Activated T-cell treated with anti-CD3 and anti-CD28 coated beads for 1 hour (primary cell): ENCODE results near the gene UBE2D2.
"Not testable (repeated sequence)": the region's sequence is repeated elsewhere in the genome, so short reads cannot be mapped to it uniquely, and the experiment has no call there.

Experiments
- DNase-seq: peaks from one replicate; pipeline ENCODE4 v3.0.0-alpha.2; 2020; ENCODE audit warnings: low read depth

Gene UBE2D2

DNA sequence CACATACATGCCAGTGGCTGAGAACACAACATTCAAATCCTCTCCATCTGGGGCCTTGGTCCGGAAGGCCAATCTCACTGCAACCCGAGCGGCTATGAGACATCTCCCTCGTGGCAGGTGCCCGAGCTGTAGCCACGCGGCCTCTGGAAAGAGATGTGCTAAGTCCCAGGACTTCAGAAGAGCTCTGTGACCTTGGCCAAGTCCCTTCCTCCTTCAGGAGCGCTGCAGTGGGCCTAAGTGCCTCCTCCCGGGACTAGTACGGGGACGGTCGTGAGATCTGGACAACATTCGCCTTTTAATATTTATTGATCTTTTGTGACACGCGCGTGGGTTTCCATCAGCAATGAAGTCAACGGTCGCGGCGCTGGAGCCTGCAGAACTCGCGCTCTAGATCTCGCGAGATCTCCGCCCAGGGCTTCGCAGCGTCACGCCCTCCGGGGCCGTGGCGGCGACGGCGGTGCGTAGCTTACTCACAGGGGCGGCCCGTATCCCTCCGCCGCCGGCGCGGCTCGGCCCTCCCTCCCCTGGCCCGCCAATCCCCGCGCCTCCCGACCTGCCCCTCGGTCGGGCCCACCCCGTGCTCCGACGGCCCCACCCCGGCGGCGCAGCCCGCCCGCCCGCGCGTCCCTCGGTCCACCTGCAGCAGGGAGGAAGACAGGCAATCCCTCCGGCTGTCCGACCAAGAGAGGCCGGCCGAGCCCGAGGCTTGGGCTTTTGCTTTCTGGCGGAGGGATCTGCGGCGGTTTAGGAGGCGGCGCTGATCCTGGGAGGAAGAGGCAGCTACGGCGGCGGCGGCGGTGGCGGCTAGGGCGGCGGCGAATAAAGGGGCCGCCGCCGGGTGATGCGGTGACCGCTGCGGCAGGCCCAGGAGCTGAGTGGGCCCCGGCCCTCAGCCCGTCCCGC, at the start of gene UBE2D2:
UBE2D2 (plus strand) TSS at position 588 of the 903 bp plus-strand sequence. CDS start 453 bp downstream, outside the sequence.
- DNase-seq, result peak; percentile 96

DNA sequence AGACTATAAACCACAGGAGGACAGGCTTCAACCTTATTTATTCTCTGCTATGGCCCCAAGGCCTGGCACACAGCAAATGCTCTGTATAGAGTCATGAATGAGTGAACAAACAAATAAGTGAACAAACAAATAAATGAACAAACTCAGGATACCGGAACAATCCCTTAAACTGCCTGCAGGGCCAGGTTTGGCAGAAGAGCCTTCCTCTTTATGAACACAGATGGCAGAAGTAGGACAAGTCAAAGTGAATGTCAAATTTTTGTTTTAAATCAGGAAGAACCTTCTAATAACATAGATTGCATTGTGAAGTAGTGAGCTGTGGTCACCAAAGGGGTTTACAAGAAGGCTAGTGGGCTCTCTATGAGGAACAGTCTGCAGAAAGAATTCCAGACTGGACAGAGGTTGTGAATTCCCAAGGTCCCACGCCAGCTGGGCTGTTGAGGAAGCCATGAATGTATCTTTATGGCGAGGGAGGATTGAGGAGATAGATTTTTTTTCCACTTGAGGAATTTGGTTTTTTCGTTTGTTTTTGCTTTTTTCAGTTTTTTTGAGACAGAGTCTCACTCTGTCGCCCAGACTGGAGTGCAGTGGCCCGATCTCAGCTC, 48.3 kb upstream of the UBE2D2 start:
- no peak for DNase-seq

- peak; percentile 72 for DNase-seq
Measured at GRCh38 chr5:139513434-139513833, 47.7 kb upstream of the UBE2D2 start.

DNA sequence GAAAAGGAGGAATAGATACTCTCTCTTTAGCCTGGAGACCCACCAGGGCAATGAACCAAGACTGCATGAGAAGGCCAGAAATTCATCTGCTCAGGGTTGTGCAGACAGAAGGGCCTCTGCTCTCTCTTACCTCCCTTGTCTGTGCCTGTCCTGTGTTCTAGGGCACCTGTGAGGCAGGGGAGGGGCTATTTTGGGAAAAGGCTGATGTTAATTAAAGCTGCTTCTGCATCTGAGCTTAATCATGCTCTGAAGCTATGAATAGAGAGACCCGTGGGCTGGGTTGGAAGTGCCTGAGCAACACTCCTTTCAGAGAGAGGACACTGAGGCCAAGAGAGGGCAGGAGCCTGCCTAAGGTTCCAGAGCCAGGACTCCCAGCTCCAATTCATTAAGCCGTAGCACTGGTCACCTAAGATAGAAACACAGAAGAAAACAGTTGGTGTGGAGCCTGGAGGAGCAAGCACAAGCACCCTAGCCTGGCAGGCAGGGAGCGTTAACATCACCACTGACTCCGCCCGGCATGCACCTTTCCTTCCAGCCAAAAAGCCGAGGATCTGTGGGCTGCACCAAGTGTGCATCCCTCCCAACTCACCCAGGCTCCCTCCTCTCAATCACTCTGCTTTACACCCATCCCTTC, 47.2 kb upstream of the UBE2D2 start:
- DNase-seq, result no peak

- no peak for DNase-seq
Measured at GRCh38 chr5:139514486-139514856, 46.7 kb upstream of the UBE2D2 start.

GRCh38 chr5:139517683-139518564, 43.2 kb upstream of the UBE2D2 start:
- DNase-seq, result peak; percentile 90

DNA sequence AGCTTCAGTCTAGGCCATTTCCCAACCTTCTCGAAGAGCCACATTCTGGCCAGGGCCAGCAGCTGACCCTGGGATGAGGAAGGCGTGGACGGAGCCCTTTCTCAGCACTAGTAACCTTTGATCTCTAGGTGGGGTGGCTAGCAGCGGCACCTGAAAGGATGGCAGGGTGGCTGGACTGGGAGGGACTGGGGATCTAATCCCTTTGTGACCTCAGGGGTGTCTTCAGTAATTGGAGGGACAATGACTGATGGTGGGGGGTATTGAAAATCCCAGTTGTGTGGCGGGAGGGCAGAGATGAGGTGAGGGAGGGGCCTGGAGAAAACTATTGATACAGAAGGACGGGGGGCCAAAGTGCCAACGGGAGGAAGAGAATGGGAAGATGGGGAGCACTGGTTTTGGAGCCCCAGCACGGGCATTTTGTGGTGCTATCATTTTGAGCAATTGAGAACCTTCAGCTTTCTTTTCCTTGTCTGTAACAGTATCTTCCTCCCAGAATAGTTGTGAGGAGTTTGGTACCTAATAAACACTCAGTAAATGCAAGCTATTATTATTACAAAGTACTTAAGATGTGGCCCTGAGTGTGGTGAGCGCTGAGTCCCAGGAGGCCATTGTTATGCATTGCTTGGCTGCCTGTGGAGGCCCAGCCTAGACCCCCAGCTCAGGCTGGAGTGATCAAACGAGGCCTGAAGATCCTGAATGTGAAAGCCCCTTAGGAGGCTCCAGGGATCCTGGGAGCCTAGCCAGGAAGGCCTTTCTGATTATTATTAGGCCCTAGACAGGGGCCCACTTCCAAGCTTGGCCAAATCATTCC, 37.3 kb upstream of the UBE2D2 start:
- no peak for DNase-seq

- no peak for DNase-seq
Measured at GRCh38 chr5:139524446-139524845, 36.7 kb upstream of the UBE2D2 start.

- DNase-seq, result no peak
Measured at GRCh38 chr5:139524940-139525585, 36.1 kb upstream of the UBE2D2 start.

- not testable (repeated sequence) for DNase-seq
Measured at GRCh38 chr5:139525586-139526308, 35.4 kb upstream of the UBE2D2 start.

- DNase-seq, result not testable (repeated sequence)
Measured at GRCh38 chr5:139526309-139527089, 34.6 kb upstream of the UBE2D2 start.

DNA sequence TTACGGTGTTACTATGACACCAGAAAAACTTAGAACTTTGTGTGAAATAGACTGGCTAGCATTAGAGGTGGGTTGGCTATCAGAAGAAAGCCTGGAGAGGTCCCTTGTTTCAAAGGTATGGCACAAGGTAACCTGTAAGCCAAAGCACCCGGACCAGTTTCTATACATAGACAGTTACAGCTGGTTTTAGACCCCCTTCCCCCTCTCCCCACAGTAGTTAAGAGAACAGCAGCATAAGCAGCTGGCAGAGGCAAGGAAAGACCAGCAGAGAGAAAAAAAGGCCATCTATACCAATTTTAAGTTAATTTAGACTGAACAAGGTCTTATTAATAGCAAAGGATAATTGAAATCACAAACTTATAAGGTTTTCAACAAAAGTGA, 34.1 kb upstream of the UBE2D2 start:
- not testable (repeated sequence) for DNase-seq

GRCh38 chr5:139527896-139528467, 33.2 kb upstream of the UBE2D2 start:
- not testable (repeated sequence) for DNase-seq

GRCh38 chr5:139528695-139529094, 32.4 kb upstream of the UBE2D2 start:
- not testable (repeated sequence) for DNase-seq

DNA sequence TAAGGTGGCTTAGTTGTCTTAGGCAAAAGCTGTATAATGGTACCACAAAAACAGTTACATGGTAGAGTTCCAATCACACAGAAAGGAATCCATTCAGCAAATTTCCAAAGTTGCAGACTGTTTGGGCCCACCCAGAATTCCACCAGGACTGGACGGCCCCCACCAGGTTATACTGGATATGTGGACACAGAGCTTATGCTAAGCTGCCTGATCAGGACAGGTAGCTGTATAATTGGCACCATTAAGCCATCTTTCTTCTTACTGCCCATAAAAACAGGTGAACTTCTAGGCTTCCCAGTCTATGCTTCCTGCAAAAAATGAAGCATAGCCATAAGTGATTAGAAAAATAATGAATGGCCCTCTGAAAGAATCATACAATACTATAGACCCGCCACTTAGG, 31.1 kb upstream of the UBE2D2 start:
- DNase-seq, result not testable (repeated sequence)

- no peak for DNase-seq
Measured at GRCh38 chr5:139531772-139532169, 29.4 kb upstream of the UBE2D2 start.

DNA sequence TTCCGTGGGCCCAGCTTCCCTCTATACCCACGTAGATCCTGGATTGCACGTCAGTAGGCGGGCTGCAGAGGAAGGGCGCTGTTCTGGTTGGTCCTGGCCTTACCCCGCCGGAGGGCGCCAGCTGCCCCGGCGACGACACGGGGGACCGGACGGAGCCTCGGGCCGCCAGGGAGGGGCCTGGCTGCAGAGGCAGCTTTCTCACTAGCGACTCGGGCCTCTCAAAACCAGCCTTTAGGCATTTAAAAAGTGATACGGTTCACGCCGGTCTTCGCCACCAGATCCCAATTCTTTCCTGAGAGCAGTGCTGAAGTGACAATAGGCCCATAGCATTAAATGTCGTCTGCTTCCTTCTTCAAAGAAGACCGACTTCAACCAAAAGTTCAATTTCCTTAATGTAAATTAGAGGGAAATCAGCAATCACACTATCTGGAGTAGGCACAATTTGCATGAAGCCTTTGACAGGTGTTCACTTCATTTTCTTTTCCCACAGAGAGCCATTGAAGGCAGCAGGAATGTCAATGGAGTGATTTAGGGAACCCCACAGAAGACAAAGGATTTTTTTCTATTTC, 17.6 kb upstream of the UBE2D2 start:
- peak; percentile 27 for DNase-seq

GRCh38 chr5:139546593-139546992, 14.5 kb upstream of the UBE2D2 start:
- DNase-seq, result not testable (repeated sequence)
